Activated naive CD4-positive, alpha-beta T cell (primary cell): Measurements from ENCODE around the gene RELL1.

Experiments used
- DNase-seq, 4 experiments: peaks; one replicate each; lab custom pipeline; 2025; lab: John Stamatoyannopoulos, UW

The RELL1 gene

GRCh38 chr4:37599092-37599790, 86.9 kb downstream of the RELL1 start:
- DNase-seq, result no peak

- DNase-seq, result no peak
Observed at GRCh38 chr4:37597034-37597433, 89.1 kb downstream of the RELL1 start.

GRCh38 chr4:37595875-37596680, 90.1 kb downstream of the RELL1 start:
- DNase-seq, result no peak

GRCh38 chr4:37594099-37594498, 92.1 kb downstream of the RELL1 start:
- no peak for DNase-seq

GRCh38 chr4:37591349-37591748, 94.8 kb downstream of the RELL1 start:
- DNase-seq, result no peak

GRCh38 chr4:37590016-37590415, 96.2 kb downstream of the RELL1 start:
- DNase-seq, result no peak

- no peak for DNase-seq
Observed at GRCh38 chr4:37588150-37588549, 98.0 kb downstream of the RELL1 start.

- DNase-seq, result no peak
Observed at GRCh38 chr4:37586194-37586593, 100.0 kb downstream of the RELL1 start.

- DNase-seq, result no peak
Observed at GRCh38 chr4:37584493-37585060, 101.6 kb downstream of the RELL1 start.

- no peak for DNase-seq
Observed at GRCh38 chr4:37584071-37584470, 102.1 kb downstream of the RELL1 start.

GRCh38 chr4:37573566-37573965, 112.6 kb downstream of the RELL1 start:
- DNase-seq, result no peak

GRCh38 chr4:37568489-37568888, 117.7 kb downstream of the RELL1 start:
- DNase-seq, result no peak

- no peak for DNase-seq
Observed at GRCh38 chr4:37567836-37568235, 118.3 kb downstream of the RELL1 start.

- DNase-seq, result no peak
Observed at GRCh38 chr4:37562592-37562991, 123.6 kb downstream of the RELL1 start.

- no peak for DNase-seq
Observed at GRCh38 chr4:37561803-37562207, 124.4 kb downstream of the RELL1 start.

GRCh38 chr4:37561196-37561802, 124.9 kb downstream of the RELL1 start:
- DNase-seq, result no peak
